ENCODE results near the gene MKNK2. TPM values are rescaled to one million over a fixed set of nuclear protein-coding genes. Genes with fewer than 3 reads are reported as not detected.

Gene MKNK2
- total RNA-seq, 1 experiment from 2014 or later, result 271 TPM

DNA sequence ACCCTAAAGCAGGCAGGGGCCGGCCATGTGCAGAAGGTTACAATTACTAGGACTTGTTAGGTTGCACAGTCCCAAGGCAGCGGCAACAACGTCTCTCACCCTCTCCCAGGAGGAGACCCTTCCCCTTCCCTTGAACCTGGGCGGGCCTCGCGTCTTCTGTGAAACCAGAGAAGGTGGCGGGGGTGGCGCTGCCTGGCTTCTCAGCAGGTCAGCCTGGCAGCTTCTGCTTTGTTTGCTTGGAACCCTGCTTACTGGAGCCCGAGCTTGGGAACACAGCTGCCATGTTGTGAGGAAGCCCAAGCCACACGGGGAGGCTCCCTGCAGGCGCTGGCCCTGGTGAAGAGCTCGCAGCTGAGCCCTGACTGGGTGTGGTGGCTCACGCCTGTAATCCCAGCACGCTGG, 15.5 kb downstream of the MKNK2 start:
- CTCF ChIA-PET, result interaction anchor here (1.0 kb wide), 2 partner anchors 21 to 34 kb away, joined by 3 read pairs; no protein-coding TSS in a partner anchor
- Histone ChIP-seq H3K9me3 (ENCODE audit: control insufficient read depth in 1 of 2, insufficient read depth in 1 of 2, low read depth in 1 of 2, low read length in 2 of 2) (peaks cover 0 to 11% of the 10 kb centered on the region in 2 experiments; a peak in 1 of 4 replicates), H3K4me1 (ENCODE audit: control insufficient read depth in 1 of 2, insufficient read depth in 2 of 2, low read length in 2 of 2) (peaks cover 41 to 55% of the 10 kb centered on the region in 2 experiments), H4K20me1 (ENCODE audit: insufficient read depth) (no peaks in the 10 kb centered on the region), H3K79me2 (ENCODE audit: insufficient read depth, low read length) (no peaks in the 10 kb centered on the region), H3K27ac (ENCODE audit: low read depth, low read length) (peak overlapping the region; percentile 93), H3K27me3 (ENCODE audit: insufficient read depth, low read length) (no peaks in the 10 kb centered on the region), H3K9ac (ENCODE audit: low read length) (no peak overlapping the region), H2AFZ (ENCODE audit: low read depth, low read length, poor library complexity, severe bottlenecking) (no peak overlapping the region), H3K4me3 (replicated peaks in 1 of 2; ENCODE audit: low read depth in 1 of 2, low read length in 2 of 2) (no peak overlapping the region), H3K4me2 (ENCODE audit: low read length) (peak overlapping the region; percentile 85; the same call in 1 of the 2 replicates), H3K9me2 (ENCODE audit: insufficient read depth) (no peaks in the 10 kb centered on the region), H3K36me3 (ENCODE audit: control insufficient read depth in 1 of 2, insufficient read depth in 2 of 2, low read length in 2 of 2) (peaks cover 7 to 13% of the 10 kb centered on the region in 2 experiments; a peak in 2 of 4 replicates)
- no TSS peak for BruUV-seq (replicated peaks)
- intact Hi-C loops (cut with micrococcal nuclease), result no loop called here
- TF ChIP-seq, protein P1, sequence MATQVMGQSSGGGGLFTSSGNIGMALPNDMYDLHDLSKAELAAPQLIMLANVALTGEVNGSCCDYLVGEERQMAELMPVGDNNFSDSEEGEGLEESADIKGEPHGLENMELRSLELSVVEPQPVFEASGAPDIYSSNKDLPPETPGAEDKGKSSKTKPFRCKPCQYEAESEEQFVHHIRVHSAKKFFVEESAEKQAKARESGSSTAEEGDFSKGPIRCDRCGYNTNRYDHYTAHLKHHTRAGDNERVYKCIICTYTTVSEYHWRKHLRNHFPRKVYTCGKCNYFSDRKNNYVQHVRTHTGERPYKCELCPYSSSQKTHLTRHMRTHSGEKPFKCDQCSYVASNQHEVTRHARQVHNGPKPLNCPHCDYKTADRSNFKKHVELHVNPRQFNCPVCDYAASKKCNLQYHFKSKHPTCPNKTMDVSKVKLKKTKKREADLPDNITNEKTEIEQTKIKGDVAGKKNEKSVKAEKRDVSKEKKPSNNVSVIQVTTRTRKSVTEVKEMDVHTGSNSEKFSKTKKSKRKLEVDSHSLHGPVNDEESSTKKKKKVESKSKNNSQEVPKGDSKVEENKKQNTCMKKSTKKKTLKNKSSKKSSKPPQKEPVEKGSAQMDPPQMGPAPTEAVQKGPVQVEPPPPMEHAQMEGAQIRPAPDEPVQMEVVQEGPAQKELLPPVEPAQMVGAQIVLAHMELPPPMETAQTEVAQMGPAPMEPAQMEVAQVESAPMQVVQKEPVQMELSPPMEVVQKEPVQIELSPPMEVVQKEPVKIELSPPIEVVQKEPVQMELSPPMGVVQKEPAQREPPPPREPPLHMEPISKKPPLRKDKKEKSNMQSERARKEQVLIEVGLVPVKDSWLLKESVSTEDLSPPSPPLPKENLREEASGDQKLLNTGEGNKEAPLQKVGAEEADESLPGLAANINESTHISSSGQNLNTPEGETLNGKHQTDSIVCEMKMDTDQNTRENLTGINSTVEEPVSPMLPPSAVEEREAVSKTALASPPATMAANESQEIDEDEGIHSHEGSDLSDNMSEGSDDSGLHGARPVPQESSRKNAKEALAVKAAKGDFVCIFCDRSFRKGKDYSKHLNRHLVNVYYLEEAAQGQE (IDR thresholded peaks at IDR 0.05; ENCODE audit: low read depth), result no peak
- TF ChIP-seq, protein P2, sequence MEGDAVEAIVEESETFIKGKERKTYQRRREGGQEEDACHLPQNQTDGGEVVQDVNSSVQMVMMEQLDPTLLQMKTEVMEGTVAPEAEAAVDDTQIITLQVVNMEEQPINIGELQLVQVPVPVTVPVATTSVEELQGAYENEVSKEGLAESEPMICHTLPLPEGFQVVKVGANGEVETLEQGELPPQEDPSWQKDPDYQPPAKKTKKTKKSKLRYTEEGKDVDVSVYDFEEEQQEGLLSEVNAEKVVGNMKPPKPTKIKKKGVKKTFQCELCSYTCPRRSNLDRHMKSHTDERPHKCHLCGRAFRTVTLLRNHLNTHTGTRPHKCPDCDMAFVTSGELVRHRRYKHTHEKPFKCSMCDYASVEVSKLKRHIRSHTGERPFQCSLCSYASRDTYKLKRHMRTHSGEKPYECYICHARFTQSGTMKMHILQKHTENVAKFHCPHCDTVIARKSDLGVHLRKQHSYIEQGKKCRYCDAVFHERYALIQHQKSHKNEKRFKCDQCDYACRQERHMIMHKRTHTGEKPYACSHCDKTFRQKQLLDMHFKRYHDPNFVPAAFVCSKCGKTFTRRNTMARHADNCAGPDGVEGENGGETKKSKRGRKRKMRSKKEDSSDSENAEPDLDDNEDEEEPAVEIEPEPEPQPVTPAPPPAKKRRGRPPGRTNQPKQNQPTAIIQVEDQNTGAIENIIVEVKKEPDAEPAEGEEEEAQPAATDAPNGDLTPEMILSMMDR (IDR thresholded peaks at IDR 0.05 in 2 of 3, conservative IDR thresholded peaks at IDR 0.05 in 1 of 3; ENCODE audit: borderline replicate concordance in 1 of 3, insufficient read depth in 1 of 3, low read depth in 2 of 3, low read length in 2 of 3), result no peak
- no peak for TF ChIP-seq EZH2phosphoT487 (IDR thresholded peaks at IDR 0.05; ENCODE audit: borderline replicate concordance)
- TF ChIP-seq, protein P3, sequence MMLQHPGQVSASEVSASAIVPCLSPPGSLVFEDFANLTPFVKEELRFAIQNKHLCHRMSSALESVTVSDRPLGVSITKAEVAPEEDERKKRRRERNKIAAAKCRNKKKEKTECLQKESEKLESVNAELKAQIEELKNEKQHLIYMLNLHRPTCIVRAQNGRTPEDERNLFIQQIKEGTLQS (IDR thresholded peaks at IDR 0.05), result no peak
- no peak for TF ChIP-seq JUND (IDR thresholded peaks at IDR 0.05)
- TF ChIP-seq FOSL1 (IDR thresholded peaks at IDR 0.05; ENCODE audit: low read depth), result no peak
- no peak for TF ChIP-seq ELF1 (IDR thresholded peaks at IDR 0.05; ENCODE audit: borderline replicate concordance, low read depth)
- TF ChIP-seq SP1 (IDR thresholded peaks at IDR 0.05; ENCODE audit: low read depth), result no peak
- no peak for TF ChIP-seq POLR2A (IDR thresholded peaks at IDR 0.05; ENCODE audit: borderline replicate concordance, extremely low read depth, insufficient read depth, insufficient read length)
- TF ChIP-seq TCF7L2 (IDR thresholded peaks at IDR 0.05; ENCODE audit: borderline replicate concordance, extremely low read depth, insufficient read depth, insufficient read length), result no peak
- peak; percentile 86 for TF ChIP-seq CBX3 (IDR thresholded peaks at IDR 0.05; ENCODE audit: low read depth)
- TF ChIP-seq MAX (IDR thresholded peaks at IDR 0.05), result no peak; the same call in 1 of the 2 replicates
- no peak for TF ChIP-seq ZFX (IDR thresholded peaks at IDR 0.05)
- TF ChIP-seq, protein P4, sequence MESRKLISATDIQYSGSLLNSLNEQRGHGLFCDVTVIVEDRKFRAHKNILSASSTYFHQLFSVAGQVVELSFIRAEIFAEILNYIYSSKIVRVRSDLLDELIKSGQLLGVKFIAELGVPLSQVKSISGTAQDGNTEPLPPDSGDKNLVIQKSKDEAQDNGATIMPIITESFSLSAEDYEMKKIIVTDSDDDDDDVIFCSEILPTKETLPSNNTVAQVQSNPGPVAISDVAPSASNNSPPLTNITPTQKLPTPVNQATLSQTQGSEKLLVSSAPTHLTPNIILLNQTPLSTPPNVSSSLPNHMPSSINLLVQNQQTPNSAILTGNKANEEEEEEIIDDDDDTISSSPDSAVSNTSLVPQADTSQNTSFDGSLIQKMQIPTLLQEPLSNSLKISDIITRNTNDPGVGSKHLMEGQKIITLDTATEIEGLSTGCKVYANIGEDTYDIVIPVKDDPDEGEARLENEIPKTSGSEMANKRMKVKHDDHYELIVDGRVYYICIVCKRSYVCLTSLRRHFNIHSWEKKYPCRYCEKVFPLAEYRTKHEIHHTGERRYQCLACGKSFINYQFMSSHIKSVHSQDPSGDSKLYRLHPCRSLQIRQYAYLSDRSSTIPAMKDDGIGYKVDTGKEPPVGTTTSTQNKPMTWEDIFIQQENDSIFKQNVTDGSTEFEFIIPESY (IDR thresholded peaks at IDR 0.05; ENCODE audit: extremely low read depth, insufficient replicate concordance, low read length), result no peak
- peak; percentile 83 for TF ChIP-seq YY1 (IDR thresholded peaks at IDR 0.05; ENCODE audit: extremely low read depth, insufficient replicate concordance, low read depth, low read length)
- no peak for TF ChIP-seq EGR1 (IDR thresholded peaks at IDR 0.05; ENCODE audit: low read depth)
- DNase-seq (ENCODE audit: low read depth, low spot score), result no peak
- POLR2A ChIA-PET, result interaction anchor here (0.7 to 2.3 kb wide), 4 partner anchors 11 to 23 kb away, joined by 3 to 12 read pairs (median 6); no protein-coding TSS in a partner anchor
- RAD21 ChIA-PET (ENCODE audit: low non-redundant PET in 1 of 2, low total read pairs in 2 of 2, uncharacterized antibody in 2 of 2, unreplicated experiment in 2 of 2), result no interaction called here
- ATAC-seq, result no peak
